MCF 10A (cell line): Measurements from ENCODE around the gene PKNOX2. TPM values are rescaled to one million over a fixed set of nuclear protein-coding genes. Genes with fewer than 3 reads are reported as not detected.

ENCODE experiments used
- BruUV-seq: library from RNA; stranded (reverse); fragments of 400-500 nt; replicated peaks from 2 replicates; lab custom pipeline; 2021; lab: Mats Ljungman, UMichigan
- CTCF ChIA-PET: fragments of 300-600 bp; sonication (Branson Sonifier 250); formaldehyde crosslinking; extraction: SDS; loops from one replicate; lab custom pipeline; 2021; ENCODE audit warnings: antibody characterized with exemption, inconsistent platforms; lab: Yijun Ruan, JAX
- POLR2A ChIA-PET: fragments of 300-600, 350-650 bp; sonication (Branson Sonifier 250); formaldehyde crosslinking; extraction: SDS; loops from one replicate; lab custom pipeline; 2020; ENCODE audit warnings: antibody characterized with exemption, inconsistent platforms; lab: Yijun Ruan, JAX
- DNase-seq: peaks from one replicate; pipeline ENCODE4 v3.0.0-alpha.2; 2018; ENCODE audit not compliant: unreplicated experiment
- H3K27ac Mint-ChIP-seq: one replicate; pipeline ENCODE4 v1.8.0; 2022; ENCODE audit warnings: mild to moderate bottlenecking, low read depth, mixed read lengths; ENCODE audit not compliant: unreplicated experiment
- H3K27me3 Mint-ChIP-seq: one replicate; pipeline ENCODE4 v1.8.0; 2022; ENCODE audit warnings: mixed read lengths; ENCODE audit not compliant: insufficient read depth, unreplicated experiment
- H3K36me3 Mint-ChIP-seq: one replicate; pipeline ENCODE4 v1.8.0; 2022; ENCODE audit warnings: mild to moderate bottlenecking, moderate library complexity, mixed read lengths; ENCODE audit not compliant: insufficient read depth, unreplicated experiment
- H3K4me1 Mint-ChIP-seq: one replicate; pipeline ENCODE4 v1.8.0; 2022; ENCODE audit warnings: mixed read lengths; ENCODE audit not compliant: insufficient read depth, unreplicated experiment
- H3K4me3 Mint-ChIP-seq: one replicate; pipeline ENCODE4 v1.8.0; 2022; ENCODE audit warnings: mild to moderate bottlenecking, moderate library complexity, mixed read lengths; ENCODE audit not compliant: unreplicated experiment
- H3K9me3 Mint-ChIP-seq: one replicate; pipeline ENCODE4 v1.8.0; 2022; ENCODE audit warnings: mixed read lengths; ENCODE audit not compliant: unreplicated experiment
- CTCF ChIP-seq: fragments of 200-600 bp; IDR thresholded peaks from one replicate; pipeline ENCODE4 v1.8.0; 2022; ENCODE audit warnings: antibody characterized with exemption, mild to moderate bottlenecking; ENCODE audit not compliant: unreplicated experiment
- intact Hi-C: fragments of 100-400 bp; cut with micrococcal nuclease; formaldehyde crosslinking; loops from 2 replicates; pipeline ENCODE4 v1.14.1; 2022
- total RNA-seq: library from RNA; stranded (reverse); gene quantifications from 2 replicates; pipeline ENCODE4 v1.2.3, GENCODE V29; 2022

The PKNOX2 gene
- total RNA-seq, 1 experiment from 2014 or later, result not detected

DNA sequence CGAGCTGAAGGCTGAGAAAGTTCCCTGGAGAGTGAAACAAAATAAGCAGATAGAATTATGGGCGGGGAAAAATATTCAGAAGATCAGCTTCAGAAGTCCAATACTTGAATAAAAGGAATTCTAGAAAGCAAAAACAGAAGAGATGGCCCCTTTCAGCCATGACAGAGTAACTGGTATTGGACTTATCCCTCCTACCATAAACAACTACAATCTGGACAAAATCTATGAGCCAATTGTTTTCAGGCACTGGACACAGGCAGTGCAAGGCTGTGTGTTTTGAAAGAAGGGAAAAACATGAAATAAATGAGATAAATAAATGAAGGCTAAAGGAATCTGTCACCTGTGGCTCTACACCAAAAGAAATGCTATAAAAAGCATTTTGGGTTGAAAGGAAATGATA is 305.8 kb downstream of the PKNOX2 start:
- BruUV-seq, result no TSS peak
- no peaks in the 10 kb centered on the region for H3K27me3 Mint-ChIP-seq
- H3K27ac Mint-ChIP-seq, result no peak overlapping the region
- CTCF ChIA-PET, result interaction anchor here (0.7 to 0.9 kb wide), 2 partner anchors 47 to 477 kb away, joined by 3 read pairs; no protein-coding TSS in a partner anchor
- POLR2A ChIA-PET, result no interaction called here
- no peaks in the 10 kb centered on the region for H3K9me3 Mint-ChIP-seq
- no peak for TF ChIP-seq CTCF
- intact Hi-C loops, result no loop called here
- no peak overlapping the region for H3K4me3 Mint-ChIP-seq
- no peaks in the 10 kb centered on the region for H3K4me1 Mint-ChIP-seq
- DNase-seq, result no peak
- H3K36me3 Mint-ChIP-seq, result no peaks in the 10 kb centered on the region

DNA sequence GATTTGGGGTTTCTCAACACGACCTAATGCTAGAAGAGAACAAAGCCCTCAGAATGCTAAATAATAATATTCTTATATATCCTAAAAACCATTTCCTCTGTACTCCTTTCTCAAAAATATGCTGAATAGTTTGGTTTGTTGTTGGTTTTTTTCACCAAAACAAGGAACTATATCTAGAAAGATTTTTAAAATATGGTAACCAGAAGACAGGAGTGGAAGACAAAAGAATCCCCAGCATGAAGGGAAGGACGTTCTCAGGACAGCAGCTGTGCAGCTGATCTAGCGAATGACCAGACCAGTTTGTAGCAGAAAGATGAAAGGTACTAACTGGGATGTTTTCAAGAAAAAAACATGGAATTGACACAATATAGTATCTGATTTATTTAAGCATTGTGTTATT is 312.2 kb downstream of the PKNOX2 start:
- no peaks in the 10 kb centered on the region for H3K27me3 Mint-ChIP-seq
- DNase-seq, result no peak
- ChIA-PET CTCF (interaction anchor here (0.6 kb wide), 1 partner anchor 663 kb away, joined by 4 read pairs; no protein-coding TSS in a partner anchor), POLR2A (no interaction called here)
- TF ChIP-seq CTCF, result no peak
- H3K27ac Mint-ChIP-seq, result no peak overlapping the region
- H3K9me3 Mint-ChIP-seq, result no peaks in the 10 kb centered on the region
- no peaks in the 10 kb centered on the region for H3K36me3 Mint-ChIP-seq
- H3K4me3 Mint-ChIP-seq, result no peak overlapping the region
- intact Hi-C loops, result no loop called here
- BruUV-seq, result no TSS peak
- H3K4me1 Mint-ChIP-seq, result no peaks in the 10 kb centered on the region

DNA sequence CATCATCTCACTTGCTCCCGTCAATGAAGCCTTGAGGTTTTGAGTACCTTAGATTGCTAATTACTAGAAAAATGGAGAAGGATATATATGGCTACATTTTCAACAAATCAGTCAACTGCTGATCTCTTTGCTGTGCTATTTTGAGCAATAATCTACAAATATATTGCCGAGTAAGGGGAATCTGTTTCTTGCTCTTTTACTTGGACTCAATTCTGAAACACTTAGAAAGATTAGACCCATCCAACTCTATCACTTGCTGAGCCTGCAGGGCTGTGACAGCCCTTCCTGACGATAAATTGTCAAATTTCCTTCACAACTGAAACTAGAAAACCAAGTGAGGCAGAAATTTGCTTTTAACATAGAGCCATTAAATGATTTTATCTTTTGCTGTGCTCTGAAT is 314.6 kb downstream of the PKNOX2 start:
- no peaks in the 10 kb centered on the region for H3K36me3 Mint-ChIP-seq
- H3K27ac Mint-ChIP-seq, result no peak overlapping the region
- H3K4me1 Mint-ChIP-seq, result no peaks in the 10 kb centered on the region
- no peak for DNase-seq
- no TSS peak for BruUV-seq
- TF ChIP-seq CTCF, result no peak
- H3K9me3 Mint-ChIP-seq, result no peaks in the 10 kb centered on the region
- no peaks in the 10 kb centered on the region for H3K27me3 Mint-ChIP-seq
- ChIA-PET POLR2A (no interaction called here), CTCF (no interaction called here)
- H3K4me3 Mint-ChIP-seq, result no peak overlapping the region
- intact Hi-C loops, result no loop called here

GRCh38 chr11:125481531-125481930 is 317.0 kb downstream of the PKNOX2 start:
- no peaks in the 10 kb centered on the region for H3K9me3 Mint-ChIP-seq
- H3K4me3 Mint-ChIP-seq, result no peak overlapping the region
- no peak overlapping the region for H3K27ac Mint-ChIP-seq
- H3K27me3 Mint-ChIP-seq, result no peaks in the 10 kb centered on the region
- H3K4me1 Mint-ChIP-seq, result no peaks in the 10 kb centered on the region
- intact Hi-C loops, result no loop called here
- DNase-seq, result no peak
- H3K36me3 Mint-ChIP-seq, result no peaks in the 10 kb centered on the region
- ChIA-PET POLR2A (no interaction called here), CTCF (interaction anchor here (0.6 to 1.0 kb wide), 4 partner anchors 8 to 55 kb away, joined by 4 to 6 read pairs (median 4); no protein-coding TSS in a partner anchor)
- no peak for TF ChIP-seq CTCF
- no TSS peak for BruUV-seq

Other genes with a start within 250 kb of the PKNOX2 start
- gene HEPN1, start 245.5 kb upstream of the PKNOX2 start, total RNA-seq, result not detected in 2 replicates
- gene HEPACAM, start 228.7 kb upstream of the PKNOX2 start, total RNA-seq, result not detected in 2 replicates
- 2.8 and 3.4 TPM in 2 replicates for gene CCDC15, start 210.5 kb upstream of the PKNOX2 start, total RNA-seq
- 5.2 and 7.8 TPM in 2 replicates for gene SLC37A2, start 101.4 kb upstream of the PKNOX2 start, total RNA-seq
- gene TMEM218, start 53.1 kb upstream of the PKNOX2 start, total RNA-seq, result 21.1 and 31.3 TPM in 2 replicates